Endothelial cell of umbilical vein (primary cell): ENCODE data around the gene RNF222. TPM values are rescaled to one million over a fixed set of nuclear protein-coding genes. Genes with fewer than 3 reads are reported as not detected.

ENCODE experiments used
- BruUV-seq: library from RNA; stranded (reverse); fragments of 400-500 nt; replicated peaks from 2 replicates; lab custom pipeline; 2021; lab: Mats Ljungman, UMichigan
- CTCF ChIA-PET: fragments of 300-600, 350-600 bp; sonication (Branson Sonifier 250); formaldehyde crosslinking; loops from one replicate; lab custom pipeline; 2021; ENCODE audit warnings: antibody characterized with exemption, inconsistent platforms; lab: Charles Lee
- POLR2A ChIA-PET: fragments of 300-600, 350-600 bp; sonication (Branson Sonifier 250); formaldehyde crosslinking; loops from one replicate; lab custom pipeline; 2021; ENCODE audit warnings: antibody characterized with exemption, inconsistent platforms; lab: Charles Lee
- DNase-seq: peaks from one replicate; pipeline ENCODE4 v3.0.0-alpha.2; 2011; ENCODE audit warnings: low read depth, low spot score
- FAIRE-seq: peaks from 2 replicates; lab custom pipeline; 2011; peaks lifted over from hg19 to GRCh38; lab: Jason Lieb, UNC
- H2AFZ ChIP-seq: 2 replicates; pipeline ENCODE4 v1.6.0; 2012; ENCODE audit warnings: low read depth, low read length, control low read depth, inconsistent platforms
- H3K27ac ChIP-seq: 2 replicates; pipeline ENCODE4 v1.5.1; 2011; ENCODE audit warnings: low read depth, mild to moderate bottlenecking, control low read depth, low read length, moderate library complexity; ENCODE audit not compliant: insufficient read depth
- H3K27me3 ChIP-seq, 2 experiments: 2 replicates each; pipeline versions ENCODE4 v1.6.0 to v1.6.1; 2011; ENCODE audit warnings: low read length in 2 of 2, mixed read lengths in 1 of 2; ENCODE audit not compliant: control insufficient read depth in 2 of 2, insufficient read depth in 2 of 2
- H3K36me3 ChIP-seq, 2 experiments: 2 replicates in 1 of 2; 3 replicates in 1 of 2; pipeline ENCODE4 v1.5.1; 2011; ENCODE audit warnings: low read length in 2 of 2, mild to moderate bottlenecking in 1 of 2, moderate library complexity in 1 of 2; ENCODE audit not compliant: control insufficient read depth in 2 of 2, insufficient read depth in 2 of 2; ENCODE audit errors: extremely low read depth in 1 of 2
- H3K4me1 ChIP-seq: 3 replicates; pipeline ENCODE4 v1.5.1; 2011; ENCODE audit warnings: mild to moderate bottlenecking, low read length; ENCODE audit not compliant: control insufficient read depth, insufficient read depth; ENCODE audit errors: extremely low read depth
- H3K4me2 ChIP-seq: 2 replicates; pipeline ENCODE4 v1.6.1; 2011; ENCODE audit warnings: low read length, control low read depth, mixed read lengths; ENCODE audit not compliant: insufficient read depth
- H3K4me3 ChIP-seq, 3 experiments: fragments of 200-600 bp in 1 of 3; sonication (generic), shearing (Covaris generic) in 1 of 3; replicated peaks in 1 of 3; 2 replicates each; pipeline ENCODE4 v1.5.1; 2011 to 2016; ENCODE audit warnings: control low read depth in 3 of 3, low read length in 3 of 3, mild to moderate bottlenecking in 2 of 3, inconsistent platforms in 1 of 3, low read depth in 1 of 3, moderate library complexity in 1 of 3; ENCODE audit not compliant: insufficient read depth in 1 of 3
- H3K79me2 ChIP-seq: 2 replicates; pipeline ENCODE4 v1.6.0; 2012; ENCODE audit warnings: low read length, inconsistent platforms; ENCODE audit not compliant: control insufficient read depth, insufficient read depth
- H3K9ac ChIP-seq: replicated peaks from 2 replicates; pipeline ENCODE3; 2011; ENCODE audit warnings: low read length, control low read depth; ENCODE audit not compliant: insufficient read depth; ENCODE audit errors: extremely low read depth
- H3K9me1 ChIP-seq: replicated peaks from 3 replicates; pipeline ENCODE4 v1.6.0; 2011; ENCODE audit warnings: mild to moderate bottlenecking, low read length; ENCODE audit not compliant: control insufficient read depth, insufficient read depth; ENCODE audit errors: extremely low read depth
- H3K9me3 ChIP-seq: replicated peaks from 2 replicates; pipeline ENCODE4 v1.5.1; 2012; ENCODE audit warnings: low read length, inconsistent platforms; ENCODE audit not compliant: control insufficient read depth, insufficient read depth
- H4K20me1 ChIP-seq: replicated peaks from 2 replicates; pipeline ENCODE3; 2011; ENCODE audit warnings: mild to moderate bottlenecking, low read length; ENCODE audit not compliant: control insufficient read depth, insufficient read depth; ENCODE audit errors: extremely low read depth
- CTCF ChIP-seq, 2 donors: IDR thresholded peaks; 1 replicate in 1 of 2; 2 replicates in 1 of 2; pipeline ENCODE4 v1.5.1; 2011; ENCODE audit warnings: low read length in 2 of 2, mild to moderate bottlenecking in 2 of 2, moderate library complexity in 2 of 2, control low read depth in 1 of 2, inconsistent platforms in 1 of 2, low read depth in 1 of 2; ENCODE audit not compliant: insufficient read depth in 1 of 2; ENCODE audit errors: extremely low read depth in 1 of 2
- FOS ChIP-seq: IDR thresholded peaks from 2 replicates; pipeline ENCODE4 v1.6.1; 2011; ENCODE audit warnings: mild to moderate bottlenecking, low read length, moderate library complexity, borderline replicate concordance; ENCODE audit not compliant: insufficient read depth
- MAX ChIP-seq: IDR thresholded peaks from 2 replicates; pipeline ENCODE4 v1.6.1; 2011; ENCODE audit not compliant: insufficient read depth, insufficient read length
- dilution Hi-C: fragments of 300-500 bp; cut with MboI; formaldehyde crosslinking; loops from one replicate; pipeline ENCODE4 v1.15.0; 2019; ENCODE audit warnings: low sequenced_read_pairs; ENCODE audit not compliant: extremely low pct_ligation_motif_present
- intact Hi-C: fragments of 100-400 bp; cut with micrococcal nuclease; formaldehyde crosslinking; loops from one replicate; pipeline ENCODE4 v1.10.0; 2022
- polyA plus RNA-seq, 4 experiments: library from polyadenylated mRNA; depleted of rRNA in 3 of 4; stranded (reverse) in 3 of 4; unstranded in 1 of 4; fragments of >200 nt; gene quantifications; 2 replicates each; pipeline versions ENCODE4 v1.2.1 to v1.2.3, GENCODE V29; 2011 to 2012; ENCODE audit warnings: missing spikeins in 1 of 4
- total RNA-seq: library from RNA; stranded (reverse); gene quantifications from 2 replicates; pipeline ENCODE4 v1.2.3, GENCODE V29; 2021

Gene RNF222
- total and polyA plus RNA-seq, 2 donors (not counting 3 experiments of a cell fraction or from before 2014, with no cell fraction given) = not detected

GRCh38 chr17:8393470-8394231 lies 4.0 kb downstream of the RNF222 start:
- BruUV-seq = no TSS peak
- Histone ChIP-seq H3K4me1 (peaks cover 4% of the 10 kb centered on the region), H2AFZ (no peak overlapping the region), H4K20me1 (no peaks in the 10 kb centered on the region), H3K36me3 (no peaks in the 10 kb centered on the region), H3K27ac (no peak overlapping the region), H3K4me2 (no peak overlapping the region), H3K9me1 (no peaks in the 10 kb centered on the region), H3K79me2 (no peaks in the 10 kb centered on the region), H3K9ac (no peak overlapping the region), H3K27me3 (peaks cover 13 to 18% of the 10 kb centered on the region in 2 experiments), H3K9me3 (no peaks in the 10 kb centered on the region), H3K4me3 (no peak overlapping the region)
- intact Hi-C loops = no loop called here
- peak; percentile 10 for TF ChIP-seq FOS
- TF ChIP-seq CTCF (IDR thresholded peaks at IDR 0.05; ENCODE audit: extremely low read depth in 1 of 2, insufficient read depth in 1 of 2, low read depth in 1 of 2, low read length in 2 of 2) = no peak
- TF ChIP-seq MAX = no peak
- ChIA-PET POLR2A (no interaction called here), CTCF (interaction anchor here (1.2 to 2.1 kb wide), 4 partner anchors 10 to 392 kb away, joined by 3 to 10 read pairs (median 6); no protein-coding TSS in a partner anchor)
- DNase-seq (no peak), FAIRE-seq (peak; percentile 50)
- dilution Hi-C loops = no loop called here
